Tibial nerve (tissue), 4 donors: Measurements from ENCODE around the gene FRAS1. TPM values are rescaled to one million over a fixed set of nuclear protein-coding genes. Genes with fewer than 3 reads are reported as not detected.
"Not testable (repeated sequence)": the region's sequence is repeated elsewhere in the genome, so short reads cannot be mapped to it uniquely, and the experiment has no call there.

ENCODE experiments used
- DNase-seq, 2 donors: peaks; one replicate each; pipeline ENCODE4 v3.0.0-alpha.2; 2019; ENCODE audit warnings: low spot score in 2 of 2
- H3K27ac ChIP-seq, 4 donors: fragments of 200-600 bp; sonication (generic) in 3 of 4; one replicate each; pipeline ENCODE4 v1.5.1; 2017 to 2019; ENCODE audit warnings: mild to moderate bottlenecking in 1 of 4
- H3K27me3 ChIP-seq, 2 donors: fragments of 200-600 bp; sonication (generic) in 1 of 2; one replicate each; pipeline versions ENCODE4 v1.5.1 to v1.6.0; 2017 to 2019
- H3K36me3 ChIP-seq, 3 donors: fragments of 200-600 bp; sonication (generic); one replicate each; pipeline ENCODE4 v1.5.1; 2018 to 2019
- H3K4me1 ChIP-seq, 4 donors: fragments of 200-600 bp; sonication (generic) in 3 of 4; one replicate each; pipeline ENCODE4 v1.5.1; 2017 to 2019
- H3K4me3 ChIP-seq, 4 donors: fragments of 200-600 bp; sonication (generic) in 3 of 4; one replicate each; pipeline ENCODE4 v1.5.1; 2017 to 2019; ENCODE audit warnings: mild to moderate bottlenecking in 1 of 4, moderate library complexity in 1 of 4
- H3K9me3 ChIP-seq, 4 donors: fragments of 200-600 bp; sonication (generic) in 3 of 4; one replicate each; pipeline ENCODE4 v1.5.1; 2017 to 2019
- EP300 ChIP-seq, 2 donors: sonication (generic); formaldehyde crosslinking; IDR thresholded peaks; one replicate each; pipeline ENCODE4 v1.6.1; 2017; ENCODE audit warnings: antibody characterized with exemption in 2 of 2, mild to moderate bottlenecking in 1 of 2
- POLR2A ChIP-seq, 2 donors: fragments of 450-650 bp; IDR thresholded peaks; one replicate each; pipeline ENCODE4 v1.6.1; 2017; ENCODE audit warnings: antibody characterized with exemption in 2 of 2, mild to moderate bottlenecking in 2 of 2, moderate library complexity in 2 of 2
- WGBS, 2 donors: methylation state at CpG; one replicate each; pipeline ENCODE4 v1.1.5; 2018; 5-methylcytosine and 5-hydroxymethylcytosine counted together
- total RNA-seq, 4 donors: library from RNA; depleted of rRNA; stranded (reverse); fragments of >200 nt; gene quantifications; one replicate each; pipeline ENCODE4 v1.1.0, GENCODE V29; 2016
- TF ChIP-seq, protein P1 (sequence below), 5 experiments: fragments of 200-600 bp in 3 of 5; fragments of 450-650 bp in 2 of 5; sonication (generic) in 3 of 5; IDR thresholded peaks; one replicate each; pipeline ENCODE4 v1.5.1; 2016 to 2019; ENCODE audit warnings: antibody characterized with exemption in 5 of 5, mild to moderate bottlenecking in 3 of 5, moderate library complexity in 2 of 5

The FRAS1 gene
- total RNA-seq, 4 donors from 2014 or later = 3.9 to 6.6 (median 5.1) TPM

DNA sequence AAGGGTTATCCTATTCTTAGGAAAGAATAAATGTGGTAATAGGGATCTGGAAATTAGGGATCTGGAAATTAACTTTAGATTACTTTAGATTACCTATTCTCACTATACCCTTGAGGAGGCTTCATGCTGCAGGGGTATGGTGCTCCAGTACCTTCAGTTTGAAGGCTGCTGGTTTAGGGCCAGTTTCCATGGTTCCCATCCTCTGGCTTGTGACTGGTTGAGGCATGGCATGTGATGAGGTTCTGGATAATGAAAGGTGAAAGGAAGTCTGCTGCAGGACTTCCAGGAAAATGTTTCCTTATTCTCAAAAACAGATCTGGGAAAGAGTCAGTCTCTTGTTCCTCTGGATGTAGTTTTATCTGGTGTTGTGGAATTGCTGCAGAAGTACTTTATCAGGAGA is 25.9 kb downstream of the FRAS1 start:
- no peaks in the 10 kb centered on the region for H3K4me1 ChIP-seq
- DNase-seq = no peak
- no peaks in the 10 kb centered on the region for H3K36me3 ChIP-seq
- no peaks in the 10 kb centered on the region for H3K27me3 ChIP-seq
- no peaks in the 10 kb centered on the region for H3K9me3 ChIP-seq
- TF ChIP-seq POLR2A (IDR thresholded peaks at IDR 0.05) = no peak
- TF ChIP-seq, protein P1, sequence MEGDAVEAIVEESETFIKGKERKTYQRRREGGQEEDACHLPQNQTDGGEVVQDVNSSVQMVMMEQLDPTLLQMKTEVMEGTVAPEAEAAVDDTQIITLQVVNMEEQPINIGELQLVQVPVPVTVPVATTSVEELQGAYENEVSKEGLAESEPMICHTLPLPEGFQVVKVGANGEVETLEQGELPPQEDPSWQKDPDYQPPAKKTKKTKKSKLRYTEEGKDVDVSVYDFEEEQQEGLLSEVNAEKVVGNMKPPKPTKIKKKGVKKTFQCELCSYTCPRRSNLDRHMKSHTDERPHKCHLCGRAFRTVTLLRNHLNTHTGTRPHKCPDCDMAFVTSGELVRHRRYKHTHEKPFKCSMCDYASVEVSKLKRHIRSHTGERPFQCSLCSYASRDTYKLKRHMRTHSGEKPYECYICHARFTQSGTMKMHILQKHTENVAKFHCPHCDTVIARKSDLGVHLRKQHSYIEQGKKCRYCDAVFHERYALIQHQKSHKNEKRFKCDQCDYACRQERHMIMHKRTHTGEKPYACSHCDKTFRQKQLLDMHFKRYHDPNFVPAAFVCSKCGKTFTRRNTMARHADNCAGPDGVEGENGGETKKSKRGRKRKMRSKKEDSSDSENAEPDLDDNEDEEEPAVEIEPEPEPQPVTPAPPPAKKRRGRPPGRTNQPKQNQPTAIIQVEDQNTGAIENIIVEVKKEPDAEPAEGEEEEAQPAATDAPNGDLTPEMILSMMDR (IDR thresholded peaks at IDR 0.05) = no peak
- no peak overlapping the region for H3K4me3 ChIP-seq
- H3K27ac ChIP-seq = no peak overlapping the region

DNA sequence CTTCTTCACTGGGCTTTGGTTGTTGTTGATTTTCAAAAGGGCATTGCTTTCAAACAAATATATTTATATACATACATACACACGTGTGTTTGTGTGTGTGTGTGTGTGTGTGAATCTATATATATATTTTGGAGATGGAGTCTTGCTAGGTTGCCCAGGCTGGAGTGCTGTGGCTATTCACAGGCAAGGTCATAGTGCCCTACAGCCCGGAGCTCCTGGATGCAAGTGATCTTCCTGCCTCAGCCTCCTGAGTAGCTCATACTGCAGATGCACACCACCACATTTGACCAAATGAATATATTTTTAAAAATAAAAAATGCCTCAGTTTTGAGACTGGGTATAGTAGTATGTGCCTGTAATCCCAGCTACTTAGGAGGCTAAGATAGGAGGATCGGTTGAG is 34.4 kb downstream of the FRAS1 start:
- 95 to 100% methylated on average over 3 of the region's 3 CpGs for WGBS, 2 donors
- Histone ChIP-seq H3K36me3 (no peaks in the 10 kb centered on the region), H3K9me3 (no peaks in the 10 kb centered on the region), H3K27me3 (no peaks in the 10 kb centered on the region), H3K4me1 (no peaks in the 10 kb centered on the region), H3K27ac (no peak overlapping the region), H3K4me3 (no peak overlapping the region)
- no peak for DNase-seq
- TF ChIP-seq, protein P1 (IDR thresholded peaks at IDR 0.05) = no peak
- no peak for TF ChIP-seq EP300 (IDR thresholded peaks at IDR 0.05)
- no peak for TF ChIP-seq POLR2A (IDR thresholded peaks at IDR 0.05)

DNA sequence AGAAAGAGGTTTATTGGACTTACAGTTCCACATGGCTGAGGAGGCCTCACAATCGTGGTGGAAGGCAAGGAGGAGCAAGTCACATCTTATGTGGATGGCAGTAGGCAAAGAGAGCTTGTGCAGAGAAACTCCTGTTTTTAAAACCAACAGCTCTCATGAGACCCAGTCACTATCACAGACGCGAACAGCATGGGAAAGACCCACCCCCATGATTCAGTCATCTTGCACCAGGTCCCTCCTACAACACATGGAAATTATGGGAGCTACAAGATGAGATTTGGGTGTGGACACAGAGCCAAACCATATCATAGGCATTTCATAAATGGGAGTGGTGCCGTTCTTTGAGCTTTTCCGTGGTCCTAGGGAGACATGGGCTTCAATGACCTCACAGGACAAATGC is 35.2 kb downstream of the FRAS1 start:
- not testable (repeated sequence) for H3K36me3 ChIP-seq, H3K9me3 ChIP-seq, H3K27ac ChIP-seq, H3K4me3 ChIP-seq, DNase-seq, H3K4me1 ChIP-seq, H3K27me3 ChIP-seq
- 75 to 80% methylated on average over 5 of the region's 5 CpGs for WGBS, 2 donors

- no peaks in the 10 kb centered on the region for H3K36me3 ChIP-seq
- DNase-seq = no peak
- H3K27me3 ChIP-seq = no peaks in the 10 kb centered on the region
Measured at GRCh38 chr4:78092850-78093249, 35.7 kb downstream of the FRAS1 start.

DNA sequence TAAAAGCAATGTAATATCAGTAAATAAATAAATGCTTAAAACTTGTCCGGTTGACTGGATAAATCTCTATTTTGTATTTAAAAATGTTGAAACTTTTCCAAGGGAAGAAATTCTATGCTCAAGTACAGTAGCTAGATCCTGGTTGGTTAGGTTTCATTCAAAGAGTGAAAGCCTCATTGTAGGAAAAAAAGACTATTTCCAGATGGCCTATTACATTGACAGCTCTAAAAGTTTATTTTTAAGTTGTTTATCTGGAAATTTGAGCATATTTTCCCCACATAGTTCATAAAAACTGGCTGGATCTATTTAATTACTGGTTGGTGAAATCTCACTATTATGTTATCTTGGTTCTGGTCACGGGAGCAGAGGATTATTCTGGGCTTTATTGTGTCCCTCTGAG is 38.0 kb downstream of the FRAS1 start:
- DNase-seq = no peak
- Histone ChIP-seq H3K4me3 (no peak overlapping the region), H3K4me1 (peaks cover 0 to 10% (median 0%) of the 10 kb centered on the region in 4 donors), H3K27ac (no peak overlapping the region), H3K9me3 (no peaks in the 10 kb centered on the region), H3K27me3 (no peaks in the 10 kb centered on the region), H3K36me3 (no peaks in the 10 kb centered on the region)
- WGBS, 2 donors = 48 to 59% methylated on average over 2 of the region's 2 CpGs
- TF ChIP-seq POLR2A (IDR thresholded peaks at IDR 0.05) = no peak

More at GRCh38 chr4:78092850-78093249, 35.7 kb downstream of the FRAS1 start:
- Histone ChIP-seq H3K4me1 (no peaks in the 10 kb centered on the region), H3K9me3 (no peaks in the 10 kb centered on the region), H3K27ac (no peak overlapping the region), H3K4me3 (no peak overlapping the region)
- TF ChIP-seq, protein P1 (IDR thresholded peaks at IDR 0.05) = no peak
- TF ChIP-seq POLR2A (IDR thresholded peaks at IDR 0.05) (no peak), EP300 (IDR thresholded peaks at IDR 0.05) (no peak)

DNA sequence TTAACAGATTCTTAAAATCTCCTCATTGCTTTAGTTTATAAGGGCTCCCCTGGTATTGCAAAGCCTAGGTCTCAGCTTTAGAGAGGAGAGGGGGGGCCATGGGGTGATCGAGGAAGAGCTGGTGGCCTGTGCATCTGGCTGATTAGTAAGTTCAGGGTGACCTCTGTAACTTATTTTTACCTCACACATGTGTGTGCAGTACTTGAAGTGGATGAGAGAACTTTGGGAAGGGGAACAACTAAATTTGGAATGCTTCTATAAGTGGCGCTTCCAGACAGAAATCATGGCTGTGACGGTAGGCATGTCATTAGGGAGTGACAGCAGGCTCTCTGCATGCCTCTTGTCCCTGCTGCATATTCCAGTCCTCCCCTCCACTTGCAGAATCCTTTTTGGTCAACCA is 41.9 kb downstream of the FRAS1 start:
- Histone ChIP-seq H3K36me3 (no peaks in the 10 kb centered on the region), H3K9me3 (no peaks in the 10 kb centered on the region), H3K4me3 (no peak overlapping the region), H3K27me3 (no peaks in the 10 kb centered on the region), H3K27ac (no peak overlapping the region), H3K4me1 (peaks cover 0 to 18% (median 0%) of the 10 kb centered on the region in 4 donors)
- no peak for TF ChIP-seq POLR2A (IDR thresholded peaks at IDR 0.05)
- TF ChIP-seq, protein P1 (IDR thresholded peaks at IDR 0.05) = no peak
- TF ChIP-seq EP300 (IDR thresholded peaks at IDR 0.05) = no peak
- 82 to 83% methylated on average over 3 of the region's 3 CpGs for WGBS, 2 donors
- no peak for DNase-seq
